ENCODE data around the gene GPRC5B.

Gene GPRC5B

GRCh38 chr16:19842426-19843157 lies 42.1 kb downstream of the GPRC5B start:
- DNase-seq = no peak

- DNase-seq = no peak
Measured at GRCh38 chr16:19841184-19841583, 43.5 kb downstream of the GPRC5B start.

- peak; percentile 6 for DNase-seq
Measured at GRCh38 chr16:19840524-19841110, 44.0 kb downstream of the GPRC5B start.

GRCh38 chr16:19837984-19838707 lies 46.5 kb downstream of the GPRC5B start:
- no peak for DNase-seq

- no peak for DNase-seq
Measured at GRCh38 chr16:19837331-19837980, 47.2 kb downstream of the GPRC5B start.

- no peak for DNase-seq
Measured at GRCh38 chr16:19835968-19836421, 48.7 kb downstream of the GPRC5B start.

- no peak for DNase-seq
Measured at GRCh38 chr16:19835196-19835595, 49.5 kb downstream of the GPRC5B start.

GRCh38 chr16:19833581-19833980 lies 51.1 kb downstream of the GPRC5B start:
- no peak for DNase-seq

- DNase-seq = no peak
Measured at GRCh38 chr16:19833176-19833575, 51.5 kb downstream of the GPRC5B start.

GRCh38 chr16:19831678-19832077 lies 53.0 kb downstream of the GPRC5B start:
- DNase-seq = no peak

GRCh38 chr16:19830902-19831560 lies 53.6 kb downstream of the GPRC5B start:
- DNase-seq = no peak

GRCh38 chr16:19829844-19830692 lies 54.6 kb downstream of the GPRC5B start:
- DNase-seq = no peak

GRCh38 chr16:19824216-19824615 lies 60.4 kb downstream of the GPRC5B start:
- no peak for DNase-seq

GRCh38 chr16:19823322-19823721 lies 61.3 kb downstream of the GPRC5B start:
- DNase-seq = no peak

GRCh38 chr16:19822533-19822932 lies 62.1 kb downstream of the GPRC5B start:
- DNase-seq = no peak

GRCh38 chr16:19817875-19818274 lies 66.8 kb downstream of the GPRC5B start:
- no peak for DNase-seq

- no peak for DNase-seq
Measured at GRCh38 chr16:19817122-19817521, 67.5 kb downstream of the GPRC5B start.

GRCh38 chr16:19815418-19815817 lies 69.2 kb downstream of the GPRC5B start:
- no peak for DNase-seq

- no peak for DNase-seq
Measured at GRCh38 chr16:19812986-19813385, 71.7 kb downstream of the GPRC5B start.

- no peak for DNase-seq
Measured at GRCh38 chr16:19810817-19811731, 73.6 kb downstream of the GPRC5B start.

- DNase-seq = no peak
Measured at GRCh38 chr16:19809693-19810092, 75.0 kb downstream of the GPRC5B start.

All from NCI-H1105 treated with DMSO at 0.1 percent for 48 hours (cell line).